ENCODE data around the gene GLIS1.

DNA sequence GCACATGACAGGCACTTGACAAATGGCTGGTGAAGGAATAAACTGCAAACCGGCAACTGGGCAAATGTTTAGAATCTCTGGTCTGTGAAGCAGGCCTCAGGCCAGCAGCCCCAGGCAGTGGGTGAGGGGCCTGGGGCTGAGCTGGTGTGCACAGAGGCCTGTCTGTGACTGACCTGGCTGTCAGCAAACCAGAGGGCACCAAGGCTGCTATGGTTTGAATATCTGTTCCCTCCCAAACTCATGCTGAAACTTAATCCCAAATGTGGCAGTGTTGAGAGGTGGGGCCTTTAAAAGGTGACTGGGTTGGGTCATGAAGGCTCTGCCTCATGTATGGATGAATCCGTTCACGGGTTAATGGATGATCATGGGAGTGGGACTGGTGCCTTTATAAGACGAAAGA lies 140.0 kb downstream of the GLIS1 start:
- no peak for TF ChIP-seq POLR2A (IDR thresholded peaks at IDR 0.05)
- TF ChIP-seq, protein P1, sequence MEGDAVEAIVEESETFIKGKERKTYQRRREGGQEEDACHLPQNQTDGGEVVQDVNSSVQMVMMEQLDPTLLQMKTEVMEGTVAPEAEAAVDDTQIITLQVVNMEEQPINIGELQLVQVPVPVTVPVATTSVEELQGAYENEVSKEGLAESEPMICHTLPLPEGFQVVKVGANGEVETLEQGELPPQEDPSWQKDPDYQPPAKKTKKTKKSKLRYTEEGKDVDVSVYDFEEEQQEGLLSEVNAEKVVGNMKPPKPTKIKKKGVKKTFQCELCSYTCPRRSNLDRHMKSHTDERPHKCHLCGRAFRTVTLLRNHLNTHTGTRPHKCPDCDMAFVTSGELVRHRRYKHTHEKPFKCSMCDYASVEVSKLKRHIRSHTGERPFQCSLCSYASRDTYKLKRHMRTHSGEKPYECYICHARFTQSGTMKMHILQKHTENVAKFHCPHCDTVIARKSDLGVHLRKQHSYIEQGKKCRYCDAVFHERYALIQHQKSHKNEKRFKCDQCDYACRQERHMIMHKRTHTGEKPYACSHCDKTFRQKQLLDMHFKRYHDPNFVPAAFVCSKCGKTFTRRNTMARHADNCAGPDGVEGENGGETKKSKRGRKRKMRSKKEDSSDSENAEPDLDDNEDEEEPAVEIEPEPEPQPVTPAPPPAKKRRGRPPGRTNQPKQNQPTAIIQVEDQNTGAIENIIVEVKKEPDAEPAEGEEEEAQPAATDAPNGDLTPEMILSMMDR (IDR thresholded peaks at IDR 0.05) = no peak

Measured in lower leg skin (tissue), 3 donors.